Measurements from ENCODE around the gene ADAMTS3. TPM values are rescaled to one million over a fixed set of nuclear protein-coding genes. Genes with fewer than 3 reads are reported as not detected.

Gene ADAMTS3
- 2.7 and 5.4 TPM in 2 replicates for total RNA-seq

DNA sequence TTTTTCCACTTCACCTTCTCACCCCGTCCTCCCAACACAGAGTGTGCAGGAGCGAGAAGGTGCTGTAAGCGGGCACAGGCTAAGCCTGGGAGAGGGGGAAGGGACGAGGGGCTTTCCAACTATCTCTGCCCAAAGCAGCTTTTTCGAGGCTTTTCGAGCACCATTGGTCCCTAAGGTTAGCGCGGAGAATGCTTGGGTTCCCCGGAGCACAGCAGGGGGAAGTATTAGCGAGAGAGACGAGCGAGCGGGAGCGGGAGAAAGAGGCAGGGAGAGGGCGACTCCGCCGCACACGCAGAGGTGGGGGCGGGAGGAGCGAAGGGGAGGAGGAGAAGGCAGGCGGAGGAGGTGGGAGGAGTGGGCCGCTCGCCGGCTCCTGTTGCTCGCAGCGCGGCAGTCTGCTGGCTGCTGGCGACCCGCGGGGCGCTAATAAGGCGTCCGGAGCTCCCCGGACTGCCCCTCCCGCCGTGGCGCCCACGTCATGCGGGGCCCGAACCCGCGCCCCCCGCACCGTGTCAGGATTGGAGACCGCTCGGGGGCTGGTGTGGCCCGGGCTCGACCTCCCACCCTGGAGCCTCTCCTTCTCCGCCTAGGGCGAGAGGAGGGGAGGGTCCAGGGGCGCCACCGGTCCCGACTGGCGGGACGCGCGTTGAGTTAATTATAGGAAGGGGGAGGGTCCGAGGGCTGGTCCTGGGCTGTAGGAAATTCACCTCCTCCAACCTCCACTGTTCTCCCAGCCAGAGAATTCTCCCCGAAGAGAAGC lies at the start of gene ADAMTS3:
ADAMTS3 (minus strand) TSS at position 263 of the 760 bp plus-strand sequence. CDS start 459 bp downstream, outside the sequence.

